H9 (cell line): ENCODE results near the gene CMTM4. TPM values are rescaled to one million over a fixed set of nuclear protein-coding genes. Genes with fewer than 3 reads are reported as not detected.

Experiments used
- DNase-seq: peaks from one replicate; pipeline ENCODE4 v3.0.0-alpha.2; 2017
- H2AFZ ChIP-seq: one replicate; pipeline ENCODE4 v1.6.1; 2013; ENCODE audit warnings: mild to moderate bottlenecking, low read length, control low read depth, moderate library complexity
- H2AK5ac ChIP-seq: 2 replicates; pipeline ENCODE4 v1.6.1; 2013; ENCODE audit warnings: low read length, control low read depth, mixed read lengths; ENCODE audit not compliant: insufficient read length
- H2BK120ac ChIP-seq: one replicate; pipeline ENCODE4 v1.6.1; 2013; ENCODE audit warnings: low read depth, mild to moderate bottlenecking, low read length, control low read depth, inconsistent platforms; ENCODE audit not compliant: poor library complexity, severe bottlenecking
- H2BK12ac ChIP-seq: 2 replicates; pipeline ENCODE4 v1.6.1; 2013; ENCODE audit warnings: low read length, control low read depth, mixed read lengths, low read depth; ENCODE audit not compliant: insufficient read length
- H2BK15ac ChIP-seq: 2 replicates; pipeline ENCODE4 v1.6.1; 2013; ENCODE audit warnings: low read depth, low read length, control low read depth
- H2BK20ac ChIP-seq: one replicate; pipeline ENCODE4 v1.6.1; 2013; ENCODE audit warnings: low read depth, mild to moderate bottlenecking, low read length, control low read depth, inconsistent platforms; ENCODE audit not compliant: poor library complexity, severe bottlenecking
- H2BK5ac ChIP-seq: 2 replicates; pipeline ENCODE4 v1.6.1; 2013; ENCODE audit warnings: low read length, control low read depth, mixed read lengths; ENCODE audit not compliant: insufficient read length
- H3K14ac ChIP-seq: 2 replicates; pipeline ENCODE4 v1.6.1; 2013; ENCODE audit warnings: low read length, control low read depth; ENCODE audit not compliant: insufficient read depth
- H3K18ac ChIP-seq: 2 replicates; pipeline ENCODE4 v1.6.1; 2013; ENCODE audit warnings: low read depth, mild to moderate bottlenecking, mixed read lengths, low read length, control low read depth; ENCODE audit not compliant: insufficient read length
- H3K23ac ChIP-seq: 2 replicates; pipeline ENCODE4 v1.6.1; 2013; ENCODE audit warnings: low read length, control low read depth, mixed read lengths, low read depth; ENCODE audit not compliant: insufficient read length
- H3K23me2 ChIP-seq: 2 replicates; pipeline ENCODE4 v1.6.1; 2013; ENCODE audit warnings: low read depth, mild to moderate bottlenecking, mixed read lengths, low read length, control low read depth; ENCODE audit not compliant: insufficient read length, poor library complexity, severe bottlenecking
- H3K27ac ChIP-seq: 2 replicates; pipeline ENCODE4 v1.5.1; 2013; ENCODE audit warnings: low read length, control low read depth, mixed read lengths, low read depth; ENCODE audit not compliant: insufficient read length
- H3K27me3 ChIP-seq: 2 replicates; pipeline ENCODE4 v1.6.1; 2013; ENCODE audit warnings: low read length, control low read depth, inconsistent platforms; ENCODE audit not compliant: insufficient read depth
- H3K4ac ChIP-seq: 2 replicates; pipeline ENCODE4 v1.6.1; 2013; ENCODE audit warnings: low read depth, mild to moderate bottlenecking, control low read depth, inconsistent platforms, low read length, moderate library complexity
- H3K4me1 ChIP-seq: 2 replicates; pipeline ENCODE4 v1.6.1; 2013; ENCODE audit warnings: low read length, control low read depth, inconsistent platforms; ENCODE audit not compliant: insufficient read depth
- H3K4me2 ChIP-seq: 2 replicates; pipeline ENCODE4 v1.6.1; 2013; ENCODE audit warnings: low read length, control low read depth, mixed read lengths; ENCODE audit not compliant: insufficient read length, insufficient read depth
- H3K56ac ChIP-seq: 2 replicates; pipeline ENCODE4 v1.6.1; 2013; ENCODE audit warnings: low read depth, mild to moderate bottlenecking, mixed read lengths, low read length, control low read depth; ENCODE audit not compliant: insufficient read length
- H3K79me1 ChIP-seq: 2 replicates; pipeline ENCODE4 v1.6.1; 2013; ENCODE audit warnings: low read depth, mild to moderate bottlenecking, moderate library complexity, low read length, control low read depth, inconsistent platforms; ENCODE audit not compliant: insufficient read depth, poor library complexity, severe bottlenecking
- H3K79me2 ChIP-seq: 2 replicates; pipeline ENCODE4 v1.6.1; 2013; ENCODE audit warnings: low read length, control low read depth, inconsistent platforms; ENCODE audit not compliant: insufficient read depth
- H3K9ac ChIP-seq: 2 replicates; pipeline ENCODE4 v1.6.1; 2013; ENCODE audit warnings: low read length, control low read depth, mixed read lengths; ENCODE audit not compliant: insufficient read length; ENCODE audit errors: extremely low read depth
- H3K9me3 ChIP-seq: one replicate; pipeline ENCODE4 v1.6.1; 2013; ENCODE audit warnings: low read depth, low read length, inconsistent platforms; ENCODE audit not compliant: control insufficient read depth
- H3T11ph ChIP-seq: one replicate; pipeline ENCODE4 v1.6.1; 2013; ENCODE audit warnings: mild to moderate bottlenecking, low read length, control low read depth, inconsistent platforms
- H4K20me1 ChIP-seq: one replicate; pipeline ENCODE4 v1.6.1; 2013; ENCODE audit not compliant: control insufficient read depth, insufficient read length, insufficient read depth
- H4K5ac ChIP-seq: 2 replicates; pipeline ENCODE4 v1.6.1; 2013; ENCODE audit warnings: low read depth, mild to moderate bottlenecking, mixed read lengths, low read length, control low read depth; ENCODE audit not compliant: insufficient read length
- H4K8ac ChIP-seq: replicated peaks from 2 replicates; pipeline ENCODE4 v1.6.1; 2013; ENCODE audit warnings: low read length, control low read depth, mixed read lengths, low read depth; ENCODE audit not compliant: insufficient read length
- H4K91ac ChIP-seq: 2 replicates; pipeline ENCODE4 v1.6.1; 2013; ENCODE audit warnings: low read depth, mild to moderate bottlenecking, moderate library complexity, mixed read lengths, low read length, control low read depth; ENCODE audit not compliant: insufficient read length
- H3K27ac Mint-ChIP-seq, 3 experiments: 2 replicates in 2 of 3; 3 replicates in 1 of 3; pipeline ENCODE4 v1.8.0; 2020 to 2021; ENCODE audit warnings: mixed read lengths in 3 of 3, mild to moderate bottlenecking in 1 of 3, moderate library complexity in 1 of 3
- H3K27me3 Mint-ChIP-seq: 2 replicates; pipeline ENCODE4 v1.8.0; 2021; ENCODE audit warnings: low read depth, mild to moderate bottlenecking, moderate library complexity, mixed read lengths
- H3K36me3 Mint-ChIP-seq, 3 experiments: 2 replicates in 2 of 3; 3 replicates in 1 of 3; pipeline ENCODE4 v1.8.0; 2020 to 2021; ENCODE audit warnings: low read depth in 3 of 3, mixed read lengths in 3 of 3; ENCODE audit not compliant: insufficient read depth in 1 of 3
- H3K4me1 Mint-ChIP-seq, 2 experiments: 2 replicates each; pipeline ENCODE4 v1.8.0; 2020; ENCODE audit warnings: mixed read lengths in 2 of 2
- H3K4me3 Mint-ChIP-seq, 2 experiments: 2 replicates in 1 of 2; 3 replicates in 1 of 2; pipeline ENCODE4 v1.8.0; 2020 to 2021; ENCODE audit warnings: mild to moderate bottlenecking in 2 of 2, mixed read lengths in 2 of 2, moderate library complexity in 1 of 2
- H3K9me3 Mint-ChIP-seq, 2 experiments: 2 replicates in 1 of 2; 3 replicates in 1 of 2; pipeline ENCODE4 v1.8.0; 2020; ENCODE audit warnings: mild to moderate bottlenecking in 2 of 2, mixed read lengths in 2 of 2, moderate library complexity in 1 of 2
- CTCF ChIP-seq: fragments of 200-600 bp; sonication (generic); conservative IDR thresholded peaks from 3 replicates; pipeline ENCODE4 v1.8.0; 2021; ENCODE audit warnings: antibody characterized with exemption, mild to moderate bottlenecking
- WGBS: extraction: QIAGEN DNeasy Blood & Tissue Kit; methylation state at CpG from one replicate; pipeline ENCODE4 v1.1.7; 2013; ENCODE audit warnings: missing lambda C conversion rate, low lambda C conversion rate, mixed read lengths; ENCODE audit not compliant: insufficient read length; ENCODE audit errors: extremely low coverage; 5-methylcytosine and 5-hydroxymethylcytosine counted together
- total RNA-seq: library from RNA; stranded (reverse); gene quantifications from 2 replicates; pipeline ENCODE4 v1.2.1, GENCODE V29; 2021

CMTM4 gene
- total RNA-seq, 1 experiment from 2014 or later: 40.5 TPM

- H4K5ac ChIP-seq: no peak overlapping the region
- no peaks in the 10 kb centered on the region for H3K4me1 ChIP-seq
- no peak overlapping the region for H3K27ac ChIP-seq
- Mint-ChIP-seq H3K36me3 (peaks cover 0 to 12% (median 5%) of the 10 kb centered on the region in 3 experiments; a peak in 3 of 7 replicates), H3K27me3 (no peaks in the 10 kb centered on the region), H3K9me3 (no peaks in the 10 kb centered on the region), H3K27ac (no peak overlapping the region; a peak in 1 of 7 replicates), H3K4me3 (no peak overlapping the region), H3K4me1 (peaks cover 4 to 9% of the 10 kb centered on the region in 2 experiments; a peak in 3 of 4 replicates)
- no peak overlapping the region for H2BK12ac ChIP-seq
- DNase-seq: no peak
- H3K27me3 ChIP-seq: no peaks in the 10 kb centered on the region
- WGBS: no CpG with 5 or more reads among the region's 2 CpGs
- H3K18ac ChIP-seq: no peak overlapping the region
- H2BK120ac ChIP-seq: no peak overlapping the region
- H2BK15ac ChIP-seq: no peak overlapping the region
- no peak overlapping the region for H3K9ac ChIP-seq
- H2AK5ac ChIP-seq: no peak overlapping the region
- no peaks in the 10 kb centered on the region for H3K79me1 ChIP-seq
- no peaks in the 10 kb centered on the region for H3K23me2 ChIP-seq
- H2BK20ac ChIP-seq: no peak overlapping the region
- H4K8ac ChIP-seq: no peak overlapping the region
- H3K14ac ChIP-seq: no peak overlapping the region
- H4K91ac ChIP-seq: no peak overlapping the region
- H3K4ac ChIP-seq: no peak overlapping the region
- H2BK5ac ChIP-seq: no peak overlapping the region
- H3K9me3 ChIP-seq: no peaks in the 10 kb centered on the region
- no peak overlapping the region for H3K56ac ChIP-seq
- no peak overlapping the region for H3K4me2 ChIP-seq
- H3K23ac ChIP-seq: no peak overlapping the region
- H3K79me2 ChIP-seq: no peaks in the 10 kb centered on the region
- no peak overlapping the region for H3T11ph ChIP-seq
- TF ChIP-seq CTCF: no peak
- no peak overlapping the region for H2AFZ ChIP-seq
- H4K20me1 ChIP-seq: peaks cover 3% of the 10 kb centered on the region
Observed at GRCh38 chr16:66673691-66674090, 22.9 kb downstream of the CMTM4 start.
